Embryonic facial prominence (tissue), 1 donor: ENCODE data around the gene ADRA2A.

Experiments
- DNase-seq: peaks from one replicate; pipeline ENCODE4 v3.0.0-alpha.2; 2016; ENCODE audit errors: extremely low spot score

Gene ADRA2A

GRCh38 chr10:111076682-111077478, at the start of gene ADRA2A:
ADRA2A (plus strand) TSS chr10:111077029; CDS start chr10:111077997, 968 bp downstream.
- DNase-seq, result no peak

- DNase-seq, result no peak
These were observed 46.6 kb upstream of the ADRA2A start for GRCh38 chr10:111030042-111030750.

GRCh38 chr10:111034598-111035310, 42.1 kb upstream of the ADRA2A start:
- no peak for DNase-seq

- DNase-seq, result no peak
These were observed 41.3 kb upstream of the ADRA2A start for GRCh38 chr10:111035542-111035941.

GRCh38 chr10:111037858-111038257, 39.0 kb upstream of the ADRA2A start:
- no peak for DNase-seq

- no peak for DNase-seq
These were observed 37.3 kb upstream of the ADRA2A start for GRCh38 chr10:111039522-111039921.

- no peak for DNase-seq
These were observed 19.8 kb upstream of the ADRA2A start for GRCh38 chr10:111057006-111057405.

GRCh38 chr10:111063471-111063870, 13.4 kb upstream of the ADRA2A start:
- DNase-seq, result no peak

GRCh38 chr10:111072232-111072631, 4.6 kb upstream of the ADRA2A start:
- DNase-seq, result no peak

- no peak for DNase-seq
These were observed 1.1 kb upstream of the ADRA2A start for GRCh38 chr10:111075577-111076185.

- DNase-seq, result peak; percentile 54
These were observed 593 bp upstream of the ADRA2A start for GRCh38 chr10:111076191-111076681.

GRCh38 chr10:111077479-111077784, 603 bp downstream of the ADRA2A start:
- DNase-seq, result no peak

GRCh38 chr10:111077785-111078504, 1.1 kb downstream of the ADRA2A start:
- DNase-seq, result no peak

GRCh38 chr10:111078505-111079185, 1.8 kb downstream of the ADRA2A start:
- DNase-seq, result no peak

GRCh38 chr10:111079241-111079760, 2.5 kb downstream of the ADRA2A start:
- no peak for DNase-seq

- DNase-seq, result no peak
These were observed 3.0 kb downstream of the ADRA2A start for GRCh38 chr10:111079781-111080180.

- no peak for DNase-seq
These were observed 3.4 kb downstream of the ADRA2A start for GRCh38 chr10:111080224-111080623.

- DNase-seq, result no peak
These were observed 4.8 kb downstream of the ADRA2A start for GRCh38 chr10:111081595-111081994.

GRCh38 chr10:111082102-111082975, 5.5 kb downstream of the ADRA2A start:
- DNase-seq, result no peak
